ES-I3 (cell line): ENCODE measurements around the gene CAMTA1.
"Not testable (repeated sequence)": the region's sequence is repeated elsewhere in the genome, so short reads cannot be mapped to it uniquely, and the experiment has no call there.

Experiments used
- H3K36me3 ChIP-seq: 2 replicates; pipeline ENCODE4 v1.6.1; 2013; ENCODE audit warnings: mild to moderate bottlenecking, low read length, control low read depth, moderate library complexity; ENCODE audit not compliant: insufficient read depth
- H3K4me1 ChIP-seq: 2 replicates; pipeline ENCODE4 v1.6.1; 2013; ENCODE audit warnings: mild to moderate bottlenecking, control low read depth, low read length; ENCODE audit not compliant: insufficient read depth
- H3K9ac ChIP-seq: 2 replicates; pipeline ENCODE4 v1.6.1; 2013; ENCODE audit warnings: low read depth, mild to moderate bottlenecking, low read length, moderate library complexity
- H3K9me3 ChIP-seq: 2 replicates; pipeline ENCODE4 v1.6.1; 2013; ENCODE audit warnings: mild to moderate bottlenecking, low read length, moderate library complexity; ENCODE audit not compliant: control insufficient read depth, insufficient read depth

Gene CAMTA1

GRCh38 chr1:7313826-7314225 lies 528.6 kb downstream of the CAMTA1 start:
- Histone ChIP-seq H3K36me3 (no peaks in the 10 kb centered on the region), H3K9ac (no peak overlapping the region), H3K9me3 (no peaks in the 10 kb centered on the region), H3K4me1 (no peaks in the 10 kb centered on the region)

DNA sequence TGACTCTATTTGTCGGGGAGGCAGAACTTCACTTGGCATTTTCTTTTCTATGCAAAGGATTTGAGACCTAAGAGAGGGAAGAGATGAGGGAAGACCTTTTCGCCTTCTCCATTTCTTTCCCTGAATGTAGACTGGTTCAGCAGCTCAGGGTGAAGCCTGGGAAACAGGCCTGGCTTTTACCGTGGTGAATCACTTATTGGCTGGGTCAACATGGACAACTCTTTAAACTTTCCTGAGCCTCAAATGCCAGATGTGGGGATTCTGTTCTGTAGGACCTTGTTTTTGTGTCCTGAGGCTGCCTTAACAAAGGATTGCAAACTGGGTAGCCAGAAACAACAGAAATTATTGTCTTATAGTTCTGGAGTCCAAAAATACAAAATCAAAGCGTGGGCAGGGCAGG lies 530.1 kb downstream of the CAMTA1 start:
- Histone ChIP-seq H3K36me3 (no peaks in the 10 kb centered on the region), H3K9ac (no peak overlapping the region), H3K4me1 (no peaks in the 10 kb centered on the region), H3K9me3 (no peaks in the 10 kb centered on the region)

- Histone ChIP-seq H3K9me3 (no peaks in the 10 kb centered on the region), H3K4me1 (no peaks in the 10 kb centered on the region), H3K36me3 (no peaks in the 10 kb centered on the region), H3K9ac (no peak overlapping the region)
Measured at GRCh38 chr1:7315946-7316345, 530.7 kb downstream of the CAMTA1 start.

DNA sequence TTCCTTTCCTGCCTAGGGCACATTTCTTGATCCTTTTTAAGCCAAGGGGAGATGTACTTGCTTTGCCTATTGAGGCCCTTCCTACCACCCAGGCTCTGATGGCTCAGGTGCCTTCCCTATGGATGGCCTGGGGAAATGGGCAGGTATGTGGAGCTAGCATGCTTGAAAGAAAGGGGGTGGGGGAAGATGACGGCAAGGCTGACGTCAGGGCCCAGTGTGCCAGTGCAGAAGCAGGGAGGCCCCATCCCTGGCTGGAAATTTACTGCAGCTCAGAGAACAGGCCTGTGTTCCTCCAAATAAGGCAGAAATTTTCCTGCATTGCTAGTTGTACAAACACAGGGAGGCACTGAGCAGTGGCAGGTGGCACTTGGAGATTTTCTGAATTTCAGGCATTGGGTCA lies 532.6 kb downstream of the CAMTA1 start:
- no peak overlapping the region for H3K9ac ChIP-seq
- no peaks in the 10 kb centered on the region for H3K9me3 ChIP-seq
- no peaks in the 10 kb centered on the region for H3K4me1 ChIP-seq
- H3K36me3 ChIP-seq = no peaks in the 10 kb centered on the region

- Histone ChIP-seq H3K4me1 (no peaks in the 10 kb centered on the region), H3K36me3 (no peaks in the 10 kb centered on the region), H3K9ac (no peak overlapping the region)
Measured at GRCh38 chr1:7319196-7319595, 533.9 kb downstream of the CAMTA1 start.

DNA sequence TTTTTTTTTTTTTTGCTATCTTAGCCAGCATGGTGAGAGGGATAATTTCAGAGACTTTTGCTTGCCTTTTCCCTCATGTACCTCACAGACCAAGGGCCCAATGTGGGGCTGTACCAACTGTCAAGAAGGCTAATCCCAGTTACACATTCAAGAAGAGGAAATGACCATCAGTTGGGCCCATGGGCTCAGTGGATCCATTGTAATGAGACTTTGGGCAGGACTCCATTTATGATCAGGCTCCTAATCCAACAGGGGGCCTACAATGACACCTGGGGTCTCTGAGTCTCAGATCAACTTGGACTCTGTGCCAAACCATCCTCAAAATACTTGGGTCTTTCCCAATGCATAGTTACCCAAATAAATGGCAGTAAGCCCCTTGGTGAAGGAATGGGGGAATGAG lies 535.4 kb downstream of the CAMTA1 start:
- H3K4me1 ChIP-seq = no peaks in the 10 kb centered on the region
- no peaks in the 10 kb centered on the region for H3K36me3 ChIP-seq
- no peaks in the 10 kb centered on the region for H3K9me3 ChIP-seq
- no peak overlapping the region for H3K9ac ChIP-seq

More at GRCh38 chr1:7319196-7319595, 533.9 kb downstream of the CAMTA1 start:
- H3K9me3 ChIP-seq = no peaks in the 10 kb centered on the region

GRCh38 chr1:7322283-7322785 lies 537.1 kb downstream of the CAMTA1 start:
- Histone ChIP-seq H3K36me3 (no peaks in the 10 kb centered on the region), H3K9me3 (no peaks in the 10 kb centered on the region), H3K9ac (no peak overlapping the region), H3K4me1 (no peaks in the 10 kb centered on the region)

DNA sequence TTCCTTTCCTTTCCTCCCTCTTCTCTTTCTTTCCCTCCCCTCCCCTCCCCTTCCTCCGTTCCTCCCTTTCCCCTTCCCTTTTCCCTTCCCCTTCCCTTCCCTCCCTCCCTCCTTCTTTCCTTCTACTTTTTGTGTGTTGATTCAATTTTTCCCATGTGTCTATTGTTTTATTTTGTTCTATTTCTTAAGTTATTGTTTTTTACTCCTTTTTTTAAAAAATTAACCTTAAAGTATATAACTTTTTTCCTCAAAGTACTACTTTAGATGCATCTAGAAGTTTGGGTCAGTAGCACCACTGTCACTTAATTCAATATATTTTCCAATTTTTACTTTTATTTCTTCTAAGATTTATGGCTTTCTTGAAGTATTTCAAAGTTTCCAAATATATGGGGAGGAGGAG lies 537.7 kb downstream of the CAMTA1 start:
- Histone ChIP-seq H3K9ac (no peak overlapping the region), H3K4me1 (no peaks in the 10 kb centered on the region), H3K9me3 (peaks cover under 1% of the 10 kb centered on the region; the same call in 1 of the 2 replicates)

DNA sequence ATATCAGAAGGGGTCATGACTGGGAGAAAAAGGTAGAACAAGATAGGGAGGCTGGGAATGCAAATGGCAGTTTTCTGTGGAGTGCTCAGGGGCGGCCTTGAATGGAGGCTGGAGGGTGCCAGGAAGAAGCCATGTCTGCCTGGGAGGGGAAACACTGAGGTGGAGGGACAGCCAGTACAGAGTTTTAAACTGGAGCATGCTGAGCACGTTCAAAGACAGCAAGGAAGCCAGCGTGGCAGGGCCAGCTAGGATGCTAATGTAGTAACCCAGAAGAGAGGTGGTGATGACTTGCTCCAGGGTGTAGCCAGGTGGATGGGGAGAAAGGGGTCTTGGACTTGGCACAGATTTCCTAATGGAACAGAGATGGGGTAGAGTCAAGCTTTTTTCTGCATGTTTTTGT lies 540.0 kb downstream of the CAMTA1 start:
- H3K9ac ChIP-seq = no peak overlapping the region
- no peaks in the 10 kb centered on the region for H3K36me3 ChIP-seq
- peaks cover 4% of the 10 kb centered on the region; the same call in 1 of the 2 replicates for H3K9me3 ChIP-seq
- no peaks in the 10 kb centered on the region for H3K4me1 ChIP-seq

More for the DNA sequence above, 537.7 kb downstream of the CAMTA1 start:
- no peaks in the 10 kb centered on the region for H3K36me3 ChIP-seq

GRCh38 chr1:7326366-7326765 lies 541.1 kb downstream of the CAMTA1 start:
- Histone ChIP-seq H3K36me3 (no peaks in the 10 kb centered on the region), H3K9ac (no peak overlapping the region)

GRCh38 chr1:7327849-7328248 lies 542.6 kb downstream of the CAMTA1 start:
- Histone ChIP-seq H3K9me3 (peaks cover 4% of the 10 kb centered on the region; the same call in 1 of the 2 replicates), H3K36me3 (no peaks in the 10 kb centered on the region), H3K4me1 (no peaks in the 10 kb centered on the region), H3K9ac (no peak overlapping the region)

More at GRCh38 chr1:7326366-7326765, 541.1 kb downstream of the CAMTA1 start:
- Histone ChIP-seq H3K9me3 (peaks cover 4% of the 10 kb centered on the region; the same call in 1 of the 2 replicates), H3K4me1 (no peaks in the 10 kb centered on the region)

DNA sequence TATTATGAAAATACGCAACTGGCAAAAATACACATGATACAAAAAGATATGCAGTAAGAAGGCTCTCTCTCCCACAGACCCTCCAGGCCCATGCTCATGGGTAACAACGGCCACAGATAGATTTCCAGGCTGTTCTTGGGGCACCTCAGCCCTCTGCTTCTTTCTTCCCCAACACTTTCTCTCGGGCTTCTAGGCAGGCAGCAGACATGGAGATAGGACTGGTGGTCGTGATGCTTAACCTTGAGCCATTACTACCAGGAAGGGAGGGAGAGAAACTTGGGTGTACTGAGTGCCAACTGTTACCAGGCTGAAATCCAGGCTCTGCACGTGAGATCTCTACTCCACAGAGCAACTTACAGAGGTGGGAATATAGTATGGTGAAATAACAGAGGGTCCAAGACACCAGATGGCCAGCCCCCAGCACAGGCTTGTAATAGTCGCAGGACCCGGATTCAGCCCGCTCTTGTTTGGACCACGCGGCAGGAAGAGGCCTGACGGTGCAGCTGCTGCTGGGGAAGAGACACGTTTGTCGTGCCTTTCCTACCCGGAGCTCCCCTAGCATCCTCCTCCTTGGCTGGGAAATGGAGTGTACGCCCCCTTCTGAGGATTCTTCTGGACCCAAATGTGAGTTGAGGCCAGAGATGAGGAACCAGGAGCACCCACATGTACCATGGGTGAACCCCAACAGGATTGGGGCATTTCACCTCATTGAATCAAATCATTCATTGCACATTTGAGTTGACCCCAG lies 544.8 kb downstream of the CAMTA1 start:
- H3K9ac ChIP-seq = no peak overlapping the region
- no peaks in the 10 kb centered on the region for H3K36me3 ChIP-seq
- peaks cover 9% of the 10 kb centered on the region; the same call in 1 of the 2 replicates for H3K4me1 ChIP-seq
- peaks cover 4% of the 10 kb centered on the region; the same call in 1 of the 2 replicates for H3K9me3 ChIP-seq

DNA sequence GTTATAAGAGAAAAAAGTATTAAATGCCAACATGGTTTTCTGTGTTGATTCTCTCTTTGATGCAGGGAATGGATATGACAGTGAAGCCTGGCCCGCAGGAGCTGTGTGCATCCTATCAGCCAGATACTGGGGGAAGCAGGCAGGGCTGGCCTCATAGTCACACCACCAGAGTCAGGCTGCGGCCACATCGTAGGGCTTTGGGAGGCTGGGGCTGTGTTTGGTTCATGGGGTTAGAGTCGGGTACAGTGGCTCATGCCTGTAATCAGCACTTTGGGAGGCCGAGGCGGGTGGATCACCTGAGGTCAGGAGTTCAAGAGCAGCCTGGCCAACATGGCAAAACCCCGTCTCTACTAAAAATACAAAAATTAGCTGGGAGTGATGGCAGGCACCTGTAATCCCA lies 545.5 kb downstream of the CAMTA1 start:
- H3K4me1 ChIP-seq, H3K36me3 ChIP-seq, H3K9ac ChIP-seq, H3K9me3 ChIP-seq: not testable (repeated sequence)

- H3K4me1 ChIP-seq = peaks cover 9% of the 10 kb centered on the region; the same call in 1 of the 2 replicates
Measured at GRCh38 chr1:7331926-7332535, 546.8 kb downstream of the CAMTA1 start.

DNA sequence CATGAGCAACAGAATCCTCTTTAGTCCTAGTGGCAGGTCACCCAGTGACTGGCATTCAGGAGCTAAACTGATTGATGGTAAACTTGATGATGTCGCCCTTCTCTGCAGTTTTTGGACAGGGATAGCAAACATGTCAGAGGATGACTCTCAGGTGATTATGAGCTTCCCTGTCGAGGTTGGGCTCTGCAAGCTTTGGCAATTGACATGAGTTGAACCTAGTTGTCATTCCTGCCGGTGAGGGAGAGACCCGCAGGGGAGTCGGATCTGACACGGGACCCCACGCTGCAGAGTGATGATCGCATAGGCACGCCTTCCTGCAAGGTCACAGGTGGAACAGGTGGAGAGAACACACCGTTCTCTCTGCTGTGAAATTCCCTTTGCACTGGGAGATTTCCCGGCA lies 547.8 kb downstream of the CAMTA1 start:
- Histone ChIP-seq H3K9me3 (peaks cover 2% of the 10 kb centered on the region; the same call in 1 of the 2 replicates), H3K4me1 (peaks cover 9% of the 10 kb centered on the region; the same call in 1 of the 2 replicates), H3K9ac (no peak overlapping the region), H3K36me3 (no peaks in the 10 kb centered on the region)

More at GRCh38 chr1:7331926-7332535, 546.8 kb downstream of the CAMTA1 start:
- no peak overlapping the region for H3K9ac ChIP-seq
- peaks cover 4% of the 10 kb centered on the region; the same call in 1 of the 2 replicates for H3K9me3 ChIP-seq
- H3K36me3 ChIP-seq = no peaks in the 10 kb centered on the region
